GM12878 (cell line): Measurements from ENCODE around the gene CAPRIN2. TPM values are rescaled to one million over a fixed set of nuclear protein-coding genes. Genes with fewer than 3 reads are reported as not detected.

Experiments
- ATAC-seq: fragments of 200-7000 bp; cut with Tn5 transposase; 3 replicates; pipeline ENCODE4 v1.9.1; 2020; ENCODE audit warnings: mild to moderate bottlenecking, moderate library complexity
- BruUV-seq: library from RNA; stranded (reverse); fragments of 400-500 nt; replicated peaks from 2 replicates; lab custom pipeline; 2021; lab: Mats Ljungman, UMichigan
- CTCF ChIA-PET: fragments of 300-600 bp; sonication (Branson Sonifier 250); formaldehyde crosslinking; extraction: SDS; loops from one replicate; lab custom pipeline; 2021; ENCODE audit warnings: inconsistent platforms; lab: Yijun Ruan, JAX
- POLR2A ChIA-PET: fragments of 350-600 bp; formaldehyde crosslinking; extraction: SDS; loops from one replicate; lab custom pipeline; 2021; ENCODE audit warnings: inconsistent platforms; lab: Charles Lee
- RAD21 ChIA-PET: fragments of 300-600 bp; sonication (Branson Sonifier 250); formaldehyde crosslinking; loops from one replicate; lab custom pipeline; 2023; ENCODE audit warnings: antibody characterized with exemption; ENCODE audit not compliant: unreplicated experiment; lab: Charles Lee
- SMC1A ChIA-PET: fragments of 300-600 bp; sonication (Branson Sonifier 250); formaldehyde crosslinking; loops from one replicate; lab custom pipeline; 2023; ENCODE audit not compliant: unreplicated experiment, uncharacterized antibody; lab: Charles Lee
- DNase-seq: peaks from one replicate; pipeline ENCODE4 v3.0.0-alpha.2; 2011; ENCODE audit warnings: low read depth, low spot score
- FAIRE-seq: peaks from 3 replicates; lab custom pipeline; 2011; peaks lifted over from hg19 to GRCh38; lab: Jason Lieb, UNC
- H2AFZ ChIP-seq: 2 replicates; pipeline ENCODE4 v1.6.0; 2011; ENCODE audit warnings: low read depth, low read length, control low read depth; ENCODE audit not compliant: control insufficient read depth
- H3K27ac ChIP-seq: 2 replicates; pipeline ENCODE4 v1.5.1; 2011; ENCODE audit warnings: control low read depth; ENCODE audit not compliant: control insufficient read depth, insufficient read depth
- H3K27me3 ChIP-seq, 2 experiments: replicated peaks in 1 of 2; 2 replicates each; pipeline versions ENCODE4 v1.6.0 to v1.6.1; 2011; ENCODE audit warnings: low read length in 1 of 2; ENCODE audit not compliant: control insufficient read depth in 2 of 2, insufficient read depth in 2 of 2
- H3K36me3 ChIP-seq, 2 experiments: 2 replicates each; pipeline ENCODE4 v1.5.1; 2011; ENCODE audit warnings: low read length in 1 of 2; ENCODE audit not compliant: control insufficient read depth in 2 of 2, insufficient read depth in 2 of 2
- H3K4me1 ChIP-seq: 2 replicates; pipeline ENCODE4 v1.6.1; 2011; ENCODE audit warnings: mild to moderate bottlenecking, low read length, moderate library complexity, mixed read lengths; ENCODE audit not compliant: control insufficient read depth, insufficient read depth
- H3K4me2 ChIP-seq: 2 replicates; pipeline ENCODE4 v1.6.0; 2011; ENCODE audit warnings: control low read depth; ENCODE audit not compliant: control insufficient read depth, insufficient read depth
- H3K4me3 ChIP-seq: fragments of 200-600 bp; sonication (generic); 2 replicates; pipeline ENCODE4 v1.5.1; 2016
- H3K79me2 ChIP-seq: 2 replicates; pipeline ENCODE4 v1.6.0; 2011; ENCODE audit warnings: low read length; ENCODE audit not compliant: control insufficient read depth, insufficient read depth
- H3K9ac ChIP-seq: 2 replicates; pipeline ENCODE4 v1.8.0; 2011; ENCODE audit warnings: low read length, control low read depth, mixed read lengths; ENCODE audit not compliant: control insufficient read depth, insufficient read depth
- H3K9me3 ChIP-seq: replicated peaks from 3 replicates; pipeline ENCODE4 v1.5.1; 2011; ENCODE audit warnings: mild to moderate bottlenecking, low read length; ENCODE audit not compliant: control insufficient read depth, insufficient read depth
- H4K20me1 ChIP-seq: 2 replicates; pipeline ENCODE4 v1.6.0; 2011; ENCODE audit not compliant: control insufficient read depth, insufficient read depth
- BRCA1 ChIP-seq: IDR thresholded peaks from 2 replicates; pipeline ENCODE4 v1.6.1; 2011; ENCODE audit warnings: low read depth, low read length, improper control_type of control experiment
- CHD4 ChIP-seq: fragments of 200-600 bp; sonication (generic); IDR thresholded peaks from 2 replicates; pipeline ENCODE4 v1.6.1; 2016; ENCODE audit warnings: mild to moderate bottlenecking
- EZH2 ChIP-seq: IDR thresholded peaks from 2 replicates; pipeline ENCODE4 v1.6.1; 2012; ENCODE audit warnings: low read depth, mild to moderate bottlenecking, control low read depth, inconsistent platforms, low read length, borderline replicate concordance; ENCODE audit not compliant: control insufficient read depth
- MTA3 ChIP-seq: IDR thresholded peaks from 2 replicates; pipeline ENCODE4 v1.6.1; 2012; ENCODE audit warnings: low read length, inconsistent platforms, borderline replicate concordance
- NBN ChIP-seq: fragments of 450-650 bp; IDR thresholded peaks from 2 replicates; pipeline ENCODE4 v1.6.1; 2016
- TCF12 ChIP-seq: IDR thresholded peaks from 2 replicates; pipeline ENCODE4 v1.6.1; 2011; ENCODE audit warnings: low read depth, mild to moderate bottlenecking, low read length
- WGBS: methylation state at CpG from one replicate; pipeline ENCODE4 v1.1.6; 2016; ENCODE audit warnings: low lambda C conversion rate; ENCODE audit not compliant: insufficient replicate concordance, insufficient coverage; ENCODE audit errors: missing lambda C conversion rate; 5-methylcytosine and 5-hydroxymethylcytosine counted together
- in situ Hi-C: fragments of 300-500 bp; cut with MboI; formaldehyde crosslinking; loops from 9 replicates; pipeline ENCODE4 v1.14.3; 2018; ENCODE audit warnings: mixed read lengths
- intact Hi-C: fragments of 100-400 bp; cut with micrococcal nuclease; formaldehyde crosslinking; loops from one replicate; pipeline ENCODE4 v1.14.2; 2022; ENCODE audit not compliant: unreplicated experiment
- polyA plus RNA-seq, 11 experiments: library from polyadenylated mRNA; depleted of rRNA in 4 of 11; unstranded in 6 of 11; stranded (reverse) in 5 of 11; fragments of >200 nt; fragmentation: Nextera tagmentation in 4 of 11; fragmentation: Illumina TruSeq in 1 of 11; extraction: Ambion mirVana in 4 of 11; extraction: Trizol in 1 of 11; gene quantifications; 1 replicate in 1 of 11; 2 replicates in 10 of 11; pipeline versions ENCODE4 v1.2.1 to v1.2.3, GENCODE V29; 2011 to 2016; ENCODE audit warnings: inconsistent platforms in 2 of 11, missing spikeins in 2 of 11, low read depth in 1 of 11
- total RNA-seq, 4 experiments: library from RNA; depleted of rRNA in 3 of 4; stranded (reverse); fragments of >200 nt in 3 of 4; fragmentation: Illumina TruSeq in 1 of 4; extraction: Trizol in 1 of 4; gene quantifications; 2 replicates each; pipeline versions ENCODE4 v1.2.1 to v1.2.3, GENCODE V29; 2013 to 2021
- TF ChIP-seq, protein P1 (sequence below): fragments of 450-650 bp; IDR thresholded peaks from 2 replicates; pipeline ENCODE4 v1.6.1; 2017; ENCODE audit warnings: antibody characterized with exemption, mild to moderate bottlenecking, moderate library complexity

The CAPRIN2 gene
- total and polyA plus RNA-seq, 10 of the 15 experiments (the other 5 are each of a cell fraction or from before 2014, with no cell fraction given) = 1.2 to 13.6 (median 8.2) TPM

DNA sequence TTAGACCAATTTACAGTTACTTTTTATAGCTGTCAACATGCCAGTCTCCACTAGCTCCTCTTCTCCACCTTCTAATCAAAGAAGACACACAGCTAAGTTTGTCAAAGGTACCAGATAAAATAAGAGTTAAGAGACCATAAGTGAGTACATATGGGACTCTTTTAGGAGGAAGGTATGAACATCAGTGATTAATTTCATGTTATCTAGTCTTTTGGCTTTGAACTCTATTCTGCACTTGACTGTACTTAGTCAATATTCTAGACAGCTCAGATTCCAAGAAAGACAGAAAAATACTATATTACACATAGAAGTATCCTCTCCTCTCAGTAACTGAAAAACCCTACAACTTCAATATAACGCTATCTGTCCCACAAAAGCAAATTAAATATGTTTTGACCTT is 28.1 kb downstream of the CAPRIN2 start:
- H2AFZ ChIP-seq = no peak overlapping the region
- no peak overlapping the region for H3K27ac ChIP-seq
- RAD21 ChIA-PET = no interaction called here
- H3K36me3 ChIP-seq = 0 out of 4 replicates have a peak, but pooled peaks cover 0 to 4% of the 10 kb centered on the region in 2 experiments
- FAIRE-seq = no peak
- no peaks in the 10 kb centered on the region for H3K4me1 ChIP-seq
- TF ChIP-seq CHD4 (no peak), TCF12 (no peak), MTA3 (no peak), NBN (no peak), BRCA1 (no peak), EZH2 (no peak)
- TF ChIP-seq, protein P1, sequence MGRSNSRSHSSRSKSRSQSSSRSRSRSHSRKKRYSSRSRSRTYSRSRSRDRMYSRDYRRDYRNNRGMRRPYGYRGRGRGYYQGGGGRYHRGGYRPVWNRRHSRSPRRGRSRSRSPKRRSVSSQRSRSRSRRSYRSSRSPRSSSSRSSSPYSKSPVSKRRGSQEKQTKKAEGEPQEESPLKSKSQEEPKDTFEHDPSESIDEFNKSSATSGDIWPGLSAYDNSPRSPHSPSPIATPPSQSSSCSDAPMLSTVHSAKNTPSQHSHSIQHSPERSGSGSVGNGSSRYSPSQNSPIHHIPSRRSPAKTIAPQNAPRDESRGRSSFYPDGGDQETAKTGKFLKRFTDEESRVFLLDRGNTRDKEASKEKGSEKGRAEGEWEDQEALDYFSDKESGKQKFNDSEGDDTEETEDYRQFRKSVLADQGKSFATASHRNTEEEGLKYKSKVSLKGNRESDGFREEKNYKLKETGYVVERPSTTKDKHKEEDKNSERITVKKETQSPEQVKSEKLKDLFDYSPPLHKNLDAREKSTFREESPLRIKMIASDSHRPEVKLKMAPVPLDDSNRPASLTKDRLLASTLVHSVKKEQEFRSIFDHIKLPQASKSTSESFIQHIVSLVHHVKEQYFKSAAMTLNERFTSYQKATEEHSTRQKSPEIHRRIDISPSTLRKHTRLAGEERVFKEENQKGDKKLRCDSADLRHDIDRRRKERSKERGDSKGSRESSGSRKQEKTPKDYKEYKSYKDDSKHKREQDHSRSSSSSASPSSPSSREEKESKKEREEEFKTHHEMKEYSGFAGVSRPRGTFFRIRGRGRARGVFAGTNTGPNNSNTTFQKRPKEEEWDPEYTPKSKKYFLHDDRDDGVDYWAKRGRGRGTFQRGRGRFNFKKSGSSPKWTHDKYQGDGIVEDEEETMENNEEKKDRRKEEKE = no peak
- no TSS peak for BruUV-seq
- no peaks in the 10 kb centered on the region for H3K27me3 ChIP-seq
- POLR2A ChIA-PET = no interaction called here
- in situ Hi-C loops (no loop called here), intact Hi-C loops (no loop called here)
- WGBS = 96% methylated on average over 1 of the region's 1 CpG
- SMC1A ChIA-PET = interaction anchor here (1.1 kb wide), 1 partner anchor 9 kb away, joined by 4 read pairs; no protein-coding TSS in a partner anchor
- no peak overlapping the region for H3K4me2 ChIP-seq
- no peak for DNase-seq
- no peak for ATAC-seq
- no peak overlapping the region for H3K9ac ChIP-seq
- CTCF ChIA-PET = interaction anchor here (0.7 to 0.8 kb wide), 2 partner anchors 23 to 121 kb away, joined by 3 to 4 read pairs; no protein-coding TSS in a partner anchor
- no peak overlapping the region for H3K4me3 ChIP-seq
- H3K9me3 ChIP-seq = no peaks in the 10 kb centered on the region
- H4K20me1 ChIP-seq = no peaks in the 10 kb centered on the region
- H3K79me2 ChIP-seq = no peaks in the 10 kb centered on the region
